ENCODE results near the gene FAM117A.

GRCh38 chr17:49741692-49742076 is 22.2 kb downstream of the FAM117A start:
- no peak for TF ChIP-seq CTCF (IDR thresholded peaks at IDR 0.05)
- TF ChIP-seq EZH2 (IDR thresholded peaks at IDR 0.05; ENCODE audit: borderline replicate concordance, insufficient read depth, low read depth, low read length, poor library complexity, severe bottlenecking) = no peak

Data from B cell (primary cell).